Uterus (tissue), 2 donors: ENCODE data around the gene CAPZA2.

Source experiments
- POLR2A ChIP-seq, 2 donors: fragments of 450-650 bp; IDR thresholded peaks; one replicate each; pipeline ENCODE4 v1.6.1; 2016; ENCODE audit warnings: antibody characterized with exemption in 2 of 2, mild to moderate bottlenecking in 1 of 2, moderate library complexity in 1 of 2
- TF ChIP-seq, protein P1 (sequence below), 4 experiments: fragments of 200-600 bp in 2 of 4; fragments of 450-650 bp in 2 of 4; sonication (generic) in 2 of 4; IDR thresholded peaks; one replicate each; pipeline ENCODE4 v1.5.1; 2016 to 2019; ENCODE audit warnings: antibody characterized with exemption in 4 of 4, mild to moderate bottlenecking in 2 of 4, moderate library complexity in 1 of 4

GRCh38 chr7:116942504-116942903, 80.1 kb downstream of the CAPZA2 start:
- TF ChIP-seq POLR2A (IDR thresholded peaks at IDR 0.05): no peak
- TF ChIP-seq, protein P1, sequence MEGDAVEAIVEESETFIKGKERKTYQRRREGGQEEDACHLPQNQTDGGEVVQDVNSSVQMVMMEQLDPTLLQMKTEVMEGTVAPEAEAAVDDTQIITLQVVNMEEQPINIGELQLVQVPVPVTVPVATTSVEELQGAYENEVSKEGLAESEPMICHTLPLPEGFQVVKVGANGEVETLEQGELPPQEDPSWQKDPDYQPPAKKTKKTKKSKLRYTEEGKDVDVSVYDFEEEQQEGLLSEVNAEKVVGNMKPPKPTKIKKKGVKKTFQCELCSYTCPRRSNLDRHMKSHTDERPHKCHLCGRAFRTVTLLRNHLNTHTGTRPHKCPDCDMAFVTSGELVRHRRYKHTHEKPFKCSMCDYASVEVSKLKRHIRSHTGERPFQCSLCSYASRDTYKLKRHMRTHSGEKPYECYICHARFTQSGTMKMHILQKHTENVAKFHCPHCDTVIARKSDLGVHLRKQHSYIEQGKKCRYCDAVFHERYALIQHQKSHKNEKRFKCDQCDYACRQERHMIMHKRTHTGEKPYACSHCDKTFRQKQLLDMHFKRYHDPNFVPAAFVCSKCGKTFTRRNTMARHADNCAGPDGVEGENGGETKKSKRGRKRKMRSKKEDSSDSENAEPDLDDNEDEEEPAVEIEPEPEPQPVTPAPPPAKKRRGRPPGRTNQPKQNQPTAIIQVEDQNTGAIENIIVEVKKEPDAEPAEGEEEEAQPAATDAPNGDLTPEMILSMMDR (IDR thresholded peaks at IDR 0.05): no peak
